ENCODE results near the gene B4GALNT2.

Gene B4GALNT2

GRCh38 chr17:49198211-49198610, 65.6 kb downstream of the B4GALNT2 start:
- Histone ChIP-seq H3K27me3 (ENCODE audit: control insufficient read depth, insufficient read depth, low read length) (no peaks in the 10 kb centered on the region), H3K27ac (ENCODE audit: low read length) (no peak overlapping the region), H3K4me1 (ENCODE audit: control insufficient read depth, low read depth, low read length) (peaks cover 6% of the 10 kb centered on the region), H3K36me3 (ENCODE audit: control insufficient read depth, low read depth, low read length) (no peaks in the 10 kb centered on the region), H3K9ac (ENCODE audit: low read length) (no peak overlapping the region), H3K4me3 (ENCODE audit: low read length) (no peak overlapping the region), H3K9me3 (ENCODE audit: control insufficient read depth, low read depth, low read length) (no peaks in the 10 kb centered on the region)

- Histone ChIP-seq H3K27me3 (ENCODE audit: control insufficient read depth, insufficient read depth, low read length) (no peaks in the 10 kb centered on the region), H3K9me3 (ENCODE audit: control insufficient read depth, low read depth, low read length) (no peaks in the 10 kb centered on the region), H3K4me3 (ENCODE audit: low read length) (no peak overlapping the region), H3K9ac (ENCODE audit: low read length) (no peak overlapping the region), H3K4me1 (ENCODE audit: control insufficient read depth, low read depth, low read length) (no peaks in the 10 kb centered on the region), H3K36me3 (ENCODE audit: control insufficient read depth, low read depth, low read length) (no peaks in the 10 kb centered on the region), H3K27ac (ENCODE audit: low read length) (no peak overlapping the region)
Observed at GRCh38 chr17:49200423-49201083, 68.0 kb downstream of the B4GALNT2 start.

- Histone ChIP-seq H3K27ac (ENCODE audit: low read length) (no peak overlapping the region), H3K9me3 (ENCODE audit: control insufficient read depth, low read depth, low read length) (no peaks in the 10 kb centered on the region), H3K9ac (ENCODE audit: low read length) (no peak overlapping the region), H3K4me1 (ENCODE audit: control insufficient read depth, low read depth, low read length) (no peaks in the 10 kb centered on the region), H3K27me3 (ENCODE audit: control insufficient read depth, insufficient read depth, low read length) (no peaks in the 10 kb centered on the region), H3K36me3 (ENCODE audit: control insufficient read depth, low read depth, low read length) (no peaks in the 10 kb centered on the region), H3K4me3 (ENCODE audit: low read length) (no peak overlapping the region)
Observed at GRCh38 chr17:49201481-49201927, 68.9 kb downstream of the B4GALNT2 start.

- no peak overlapping the region for H3K4me3 ChIP-seq (ENCODE audit: low read length)
- no peaks in the 10 kb centered on the region for H3K9me3 ChIP-seq (ENCODE audit: control insufficient read depth, low read depth, low read length)
- no peak overlapping the region for H3K9ac ChIP-seq (ENCODE audit: low read length)
- H3K27ac ChIP-seq (ENCODE audit: low read length): no peak overlapping the region
- H3K36me3 ChIP-seq (ENCODE audit: control insufficient read depth, low read depth, low read length): no peaks in the 10 kb centered on the region
- no peaks in the 10 kb centered on the region for H3K4me1 ChIP-seq (ENCODE audit: control insufficient read depth, low read depth, low read length)
- no peaks in the 10 kb centered on the region for H3K27me3 ChIP-seq (ENCODE audit: control insufficient read depth, insufficient read depth, low read length)
Observed at GRCh38 chr17:49203796-49204195, 71.2 kb downstream of the B4GALNT2 start.

GRCh38 chr17:49204516-49204915, 71.9 kb downstream of the B4GALNT2 start:
- no peak overlapping the region for H3K27ac ChIP-seq (ENCODE audit: low read length)
- no peaks in the 10 kb centered on the region for H3K27me3 ChIP-seq (ENCODE audit: control insufficient read depth, insufficient read depth, low read length)
- no peaks in the 10 kb centered on the region for H3K9me3 ChIP-seq (ENCODE audit: control insufficient read depth, low read depth, low read length)
- no peak overlapping the region for H3K4me3 ChIP-seq (ENCODE audit: low read length)
- H3K36me3 ChIP-seq (ENCODE audit: control insufficient read depth, low read depth, low read length): no peaks in the 10 kb centered on the region
- H3K4me1 ChIP-seq (ENCODE audit: control insufficient read depth, low read depth, low read length): no peaks in the 10 kb centered on the region
- no peak overlapping the region for H3K9ac ChIP-seq (ENCODE audit: low read length)

- H3K4me3 ChIP-seq (ENCODE audit: low read length): no peak overlapping the region
- H3K27ac ChIP-seq (ENCODE audit: low read length): no peak overlapping the region
- no peaks in the 10 kb centered on the region for H3K36me3 ChIP-seq (ENCODE audit: control insufficient read depth, low read depth, low read length)
- no peak overlapping the region for H3K9ac ChIP-seq (ENCODE audit: low read length)
- no peaks in the 10 kb centered on the region for H3K9me3 ChIP-seq (ENCODE audit: control insufficient read depth, low read depth, low read length)
- H3K4me1 ChIP-seq (ENCODE audit: control insufficient read depth, low read depth, low read length): peaks cover 15% of the 10 kb centered on the region
- H3K27me3 ChIP-seq (ENCODE audit: control insufficient read depth, insufficient read depth, low read length): peaks cover 6% of the 10 kb centered on the region
Observed at GRCh38 chr17:49209061-49209571, 76.5 kb downstream of the B4GALNT2 start.

- Histone ChIP-seq H3K27ac (ENCODE audit: low read length) (no peak within 1 kb of the TSS), H3K4me1 (ENCODE audit: control insufficient read depth, low read depth, low read length) (peaks cover 15% of the 10 kb centered on the region), H3K27me3 (ENCODE audit: control insufficient read depth, insufficient read depth, low read length) (peaks cover 6% of the 10 kb centered on the region), H3K9ac (ENCODE audit: low read length) (no peak within 1 kb of the TSS), H3K36me3 (ENCODE audit: control insufficient read depth, low read depth, low read length) (no peaks in the 10 kb centered on the region), H3K4me3 (ENCODE audit: low read length) (peak within 1 kb of the TSS; percentile 22), H3K9me3 (ENCODE audit: control insufficient read depth, low read depth, low read length) (no peaks in the 10 kb centered on the region)
Observed at GRCh38 chr17:49210158-49211029, 77.8 kb downstream of the B4GALNT2 start, which contains the start of the genes ABI3 and GNGT2. TSS of gene ABI3 (plus strand) at chr17:49210707. CDS start at chr17:49210725, 18 bp downstream. TSS of gene GNGT2 (minus strand) at chr17:49210574. CDS start at chr17:49207422, 3,152 bp downstream.

- Histone ChIP-seq H3K4me1 (ENCODE audit: control insufficient read depth, low read depth, low read length) (peaks cover 15% of the 10 kb centered on the region), H3K9ac (ENCODE audit: low read length) (no peak overlapping the region), H3K27me3 (ENCODE audit: control insufficient read depth, insufficient read depth, low read length) (peaks cover 6% of the 10 kb centered on the region)
Observed at GRCh38 chr17:49213399-49213798, 80.8 kb downstream of the B4GALNT2 start.

GRCh38 chr17:49213847-49214246, 81.3 kb downstream of the B4GALNT2 start:
- no peak overlapping the region for H3K9ac ChIP-seq (ENCODE audit: low read length)
- H3K36me3 ChIP-seq (ENCODE audit: control insufficient read depth, low read depth, low read length): no peaks in the 10 kb centered on the region
- H3K4me1 ChIP-seq (ENCODE audit: control insufficient read depth, low read depth, low read length): peaks cover 15% of the 10 kb centered on the region
- no peak overlapping the region for H3K4me3 ChIP-seq (ENCODE audit: low read length)
- H3K27ac ChIP-seq (ENCODE audit: low read length): no peak overlapping the region
- H3K9me3 ChIP-seq (ENCODE audit: control insufficient read depth, low read depth, low read length): no peaks in the 10 kb centered on the region
- peaks cover 6% of the 10 kb centered on the region for H3K27me3 ChIP-seq (ENCODE audit: control insufficient read depth, insufficient read depth, low read length)

More at GRCh38 chr17:49213399-49213798, 80.8 kb downstream of the B4GALNT2 start:
- Histone ChIP-seq H3K9me3 (ENCODE audit: control insufficient read depth, low read depth, low read length) (no peaks in the 10 kb centered on the region), H3K36me3 (ENCODE audit: control insufficient read depth, low read depth, low read length) (no peaks in the 10 kb centered on the region), H3K4me3 (ENCODE audit: low read length) (no peak overlapping the region), H3K27ac (ENCODE audit: low read length) (no peak overlapping the region)

- no peaks in the 10 kb centered on the region for H3K9me3 ChIP-seq (ENCODE audit: control insufficient read depth, low read depth, low read length)
- H3K4me3 ChIP-seq (ENCODE audit: low read length): no peak overlapping the region
- peaks cover 6% of the 10 kb centered on the region for H3K27me3 ChIP-seq (ENCODE audit: control insufficient read depth, insufficient read depth, low read length)
- H3K9ac ChIP-seq (ENCODE audit: low read length): no peak overlapping the region
- H3K4me1 ChIP-seq (ENCODE audit: control insufficient read depth, low read depth, low read length): peaks cover 13% of the 10 kb centered on the region
- H3K36me3 ChIP-seq (ENCODE audit: control insufficient read depth, low read depth, low read length): no peaks in the 10 kb centered on the region
- H3K27ac ChIP-seq (ENCODE audit: low read length): no peak overlapping the region
Observed at GRCh38 chr17:49214676-49215360, 82.2 kb downstream of the B4GALNT2 start.

GRCh38 chr17:49216482-49216881, 83.9 kb downstream of the B4GALNT2 start:
- H3K9me3 ChIP-seq (ENCODE audit: control insufficient read depth, low read depth, low read length): no peaks in the 10 kb centered on the region
- no peak overlapping the region for H3K4me3 ChIP-seq (ENCODE audit: low read length)
- no peaks in the 10 kb centered on the region for H3K36me3 ChIP-seq (ENCODE audit: control insufficient read depth, low read depth, low read length)
- H3K4me1 ChIP-seq (ENCODE audit: control insufficient read depth, low read depth, low read length): no peaks in the 10 kb centered on the region
- H3K27ac ChIP-seq (ENCODE audit: low read length): no peak overlapping the region
- no peak overlapping the region for H3K9ac ChIP-seq (ENCODE audit: low read length)
- H3K27me3 ChIP-seq (ENCODE audit: control insufficient read depth, insufficient read depth, low read length): peaks cover 7% of the 10 kb centered on the region

Data from iPS-18a (cell line).